Midbrain (tissue), 1 donor: ENCODE measurements around the gene COL28A1.
"Not testable (repeated sequence)": the region's sequence is repeated elsewhere in the genome, so short reads cannot be mapped to it uniquely, and the experiment has no call there.

ENCODE experiments used
- DNase-seq: peaks from one replicate; lab custom pipeline; 2025; lab: John Stamatoyannopoulos, UW

COL28A1 gene

DNA sequence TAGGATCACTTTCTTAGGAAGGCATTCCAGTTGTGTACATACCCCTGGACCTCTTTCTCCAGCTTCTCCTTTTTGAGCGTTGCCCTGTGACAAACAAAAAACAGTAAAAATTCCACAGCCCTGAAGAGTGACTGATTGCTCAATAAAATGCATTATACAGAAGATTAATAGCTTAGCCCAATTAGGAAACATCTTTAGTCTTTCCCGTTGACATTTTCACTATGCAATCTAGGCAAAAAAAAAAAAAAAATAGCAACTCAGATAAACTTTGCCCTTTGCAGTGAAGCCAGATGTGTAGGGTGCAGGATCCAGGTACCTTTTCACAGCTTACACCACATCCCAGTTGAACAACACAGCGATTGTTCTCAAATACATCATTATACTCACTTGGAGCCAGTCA lies 17.9 kb downstream of the COL28A1 start:
- no peak for DNase-seq

GRCh38 chr7:7516662-7517061 lies 19.0 kb downstream of the COL28A1 start:
- no peak for DNase-seq

- DNase-seq: no peak
Measured at GRCh38 chr7:7516156-7516555, 19.5 kb downstream of the COL28A1 start.

- DNase-seq: no peak
Measured at GRCh38 chr7:7512861-7513597, 22.6 kb downstream of the COL28A1 start.

GRCh38 chr7:7510794-7511193 lies 24.9 kb downstream of the COL28A1 start:
- DNase-seq: no peak

DNA sequence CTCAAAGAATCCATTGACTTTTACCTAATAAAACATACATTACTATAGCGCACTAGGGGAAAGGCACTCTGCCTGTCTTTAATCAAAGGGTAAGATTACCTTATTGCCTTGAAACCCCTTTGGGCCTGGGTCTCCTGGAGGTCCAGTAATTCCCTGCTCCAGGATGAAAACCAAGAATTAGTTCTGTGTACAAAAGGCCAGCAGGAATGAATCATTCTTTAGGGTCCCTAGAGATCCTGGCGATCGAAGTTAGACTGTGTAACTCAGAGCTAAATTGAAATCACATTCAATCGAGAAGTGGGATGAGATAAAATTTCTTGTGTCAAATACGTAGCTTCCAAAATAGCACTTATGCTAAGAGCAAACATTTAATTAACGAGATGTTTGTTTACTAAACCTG lies 29.8 kb downstream of the COL28A1 start:
- no peak for DNase-seq

GRCh38 chr7:7504910-7505704 lies 30.6 kb downstream of the COL28A1 start:
- no peak for DNase-seq

GRCh38 chr7:7499892-7500291 lies 35.8 kb downstream of the COL28A1 start:
- DNase-seq: no peak

GRCh38 chr7:7498856-7499255 lies 36.8 kb downstream of the COL28A1 start:
- no peak for DNase-seq

- no peak for DNase-seq
Measured at GRCh38 chr7:7496311-7496710, 39.4 kb downstream of the COL28A1 start.

DNA sequence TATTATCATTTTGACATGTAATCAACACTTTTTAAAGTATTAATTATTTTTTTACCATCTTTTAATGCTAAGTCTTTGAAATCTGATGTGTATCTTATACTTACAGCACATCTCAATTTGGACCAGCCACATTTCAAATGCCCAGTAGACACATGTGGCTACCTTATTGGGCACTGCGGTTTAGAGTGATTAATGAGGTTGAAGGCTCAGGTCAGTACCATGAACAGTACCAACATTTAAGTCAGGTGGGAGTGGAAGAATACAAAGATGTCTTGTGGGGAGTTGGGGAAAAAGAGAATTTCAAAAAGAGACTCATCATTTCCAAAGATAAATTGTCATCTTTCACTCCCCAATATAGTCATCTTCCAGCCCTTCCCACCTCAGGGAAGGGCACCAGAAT lies 40.5 kb downstream of the COL28A1 start:
- no peak for DNase-seq

GRCh38 chr7:7491044-7491443 lies 44.6 kb downstream of the COL28A1 start:
- no peak for DNase-seq

- no peak for DNase-seq
Measured at GRCh38 chr7:7490003-7490402, 45.7 kb downstream of the COL28A1 start.

DNA sequence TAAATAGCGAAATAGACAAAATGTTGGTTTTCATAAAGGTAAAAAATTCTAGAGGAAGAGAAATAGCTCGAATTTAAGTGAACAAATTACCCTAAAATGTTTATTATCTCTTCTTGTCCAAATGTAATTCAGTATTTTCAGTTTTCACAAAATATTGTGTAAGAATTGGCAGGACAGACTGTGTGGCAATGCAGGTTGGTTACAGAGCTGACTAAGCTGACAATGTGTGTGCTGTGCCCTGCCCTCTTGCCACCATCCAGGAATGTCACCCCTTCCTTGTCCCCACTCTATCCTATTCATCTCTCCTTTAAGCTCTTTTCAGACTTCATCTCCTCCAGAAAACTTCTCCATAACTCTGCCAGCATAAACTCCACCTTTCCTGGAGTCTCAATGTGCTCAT lies 46.1 kb downstream of the COL28A1 start:
- DNase-seq: no peak

DNA sequence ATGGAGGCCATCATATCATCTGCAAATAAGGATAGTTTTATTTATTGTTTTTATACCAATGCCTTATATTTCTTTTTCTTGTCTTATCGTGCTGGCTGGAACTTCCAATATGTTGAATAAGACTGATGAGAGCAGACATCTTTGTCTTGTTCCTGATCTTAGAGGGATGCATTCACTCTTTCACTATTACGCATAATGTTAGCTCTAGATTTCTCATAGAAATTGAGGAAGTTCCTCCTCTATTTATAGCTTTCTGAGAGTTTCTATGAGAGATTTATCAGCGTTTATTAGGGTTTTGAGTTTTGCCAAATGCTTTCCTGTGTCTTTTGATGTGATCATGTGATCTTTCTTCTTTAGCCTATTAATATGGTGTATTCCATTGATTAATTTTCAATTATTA lies 49.3 kb downstream of the COL28A1 start:
- no peak for DNase-seq

DNA sequence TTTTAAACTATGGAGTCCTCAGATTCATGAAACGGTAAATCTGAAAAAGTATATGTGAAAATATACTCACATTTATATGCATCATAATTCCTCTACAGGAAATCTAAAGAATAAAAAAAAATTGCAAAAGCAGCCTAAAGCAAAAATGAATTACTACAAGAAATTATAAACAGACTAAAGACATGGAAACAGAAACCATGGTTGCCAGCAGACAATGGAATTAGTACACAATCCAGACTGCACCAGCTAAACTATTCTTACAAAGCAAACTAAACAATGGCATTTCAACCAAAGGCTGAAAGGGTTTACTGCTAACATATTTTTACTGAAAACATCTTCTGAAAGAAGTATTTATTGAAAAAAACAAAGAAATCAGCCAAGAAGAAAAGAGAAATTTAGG lies 51.6 kb downstream of the COL28A1 start:
- no peak for DNase-seq

DNA sequence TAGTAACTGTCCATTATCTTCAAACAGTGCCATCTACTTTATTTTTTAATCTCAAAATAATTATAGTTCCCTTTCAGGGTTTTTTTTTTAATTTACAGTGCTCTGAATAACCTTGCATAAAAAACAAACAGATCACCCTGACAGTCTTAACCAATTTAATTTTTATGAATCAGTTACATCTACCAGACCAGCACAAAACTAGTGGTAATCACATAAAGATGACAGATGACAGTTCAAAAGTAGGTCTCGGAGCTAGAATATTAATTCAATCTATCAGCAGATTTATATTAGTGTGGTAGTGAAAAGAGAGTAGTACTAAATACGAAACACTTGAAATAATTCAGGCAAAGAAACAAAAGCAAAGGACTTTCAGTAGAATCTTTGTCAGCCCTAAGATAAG lies 53.9 kb downstream of the COL28A1 start:
- DNase-seq: no peak

DNA sequence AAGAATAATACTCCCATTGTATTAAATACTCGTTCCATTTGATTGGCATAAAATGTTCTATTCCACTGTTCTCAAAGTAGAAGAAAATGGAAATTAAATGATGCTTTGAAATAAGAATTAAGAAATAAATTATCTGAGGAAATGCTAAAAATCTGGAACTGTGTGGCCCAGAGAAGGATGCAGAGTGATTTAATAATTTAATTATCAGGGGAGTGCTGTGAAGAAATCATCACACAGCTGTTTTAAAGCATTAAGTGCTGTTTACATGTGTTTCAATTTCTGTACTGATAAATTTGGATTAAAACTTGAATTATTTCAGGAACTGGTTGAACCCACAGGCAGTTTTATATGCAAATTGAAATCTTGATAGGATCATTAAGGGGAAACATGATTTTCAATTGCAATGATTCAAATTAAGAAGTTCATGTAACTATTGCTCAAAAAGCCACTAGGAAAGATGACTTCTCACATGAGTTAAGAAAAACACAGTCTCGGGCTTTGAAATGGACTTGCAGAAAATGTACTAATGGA lies 56.3 kb downstream of the COL28A1 start:
- no peak for DNase-seq

GRCh38 chr7:7478569-7478968 lies 57.1 kb downstream of the COL28A1 start:
- DNase-seq: no peak

- not testable (repeated sequence) for DNase-seq
Measured at GRCh38 chr7:7477641-7478040, 58.0 kb downstream of the COL28A1 start.

DNA sequence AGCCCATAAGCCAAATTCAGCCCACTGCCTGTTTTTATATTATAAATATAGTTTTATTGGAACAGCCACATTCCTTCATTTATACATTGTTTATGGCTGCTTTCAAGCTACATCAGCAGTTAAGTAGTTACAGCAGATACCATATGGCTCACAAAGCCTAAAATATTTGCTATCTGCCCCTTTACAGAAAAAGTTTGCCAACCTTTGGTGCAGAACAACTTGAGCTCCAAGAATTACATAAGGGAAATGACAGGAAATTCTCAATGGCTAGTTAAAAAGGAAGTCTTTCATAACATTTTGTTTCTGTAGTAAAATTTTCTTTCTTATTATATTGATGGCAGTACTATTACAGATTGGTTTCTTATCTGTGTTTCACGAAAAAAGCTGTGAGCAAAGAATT lies 59.3 kb downstream of the COL28A1 start:
- no peak for DNase-seq

DNA sequence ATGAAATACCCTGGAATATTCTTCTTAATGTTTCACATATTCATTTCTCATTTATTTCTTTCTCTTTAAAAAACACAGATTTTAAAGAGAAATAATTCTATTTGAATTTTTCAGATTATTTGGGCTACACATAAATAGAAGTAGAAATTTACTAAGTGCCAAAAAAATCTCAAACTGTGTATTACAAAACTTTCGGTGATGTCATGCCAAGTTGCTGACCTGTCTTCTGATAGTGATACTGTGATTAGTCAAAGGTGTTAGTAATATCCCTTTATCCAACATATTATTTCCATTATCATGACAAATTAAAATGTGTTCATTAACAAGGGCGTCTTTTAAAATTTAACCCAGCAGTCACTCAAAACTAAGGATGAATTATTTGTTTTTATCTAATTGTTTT lies 60.1 kb downstream of the COL28A1 start:
- DNase-seq: no peak

- DNase-seq: no peak
Measured at GRCh38 chr7:7474436-7474835, 61.2 kb downstream of the COL28A1 start.
